NCI-H526 (cell line): Measurements from ENCODE around the gene PTPRM.

Source experiments
- DNase-seq, 2 experiments: peaks; one replicate each; lab custom pipeline; 2025; lab: John Stamatoyannopoulos, UW

The PTPRM gene

DNA sequence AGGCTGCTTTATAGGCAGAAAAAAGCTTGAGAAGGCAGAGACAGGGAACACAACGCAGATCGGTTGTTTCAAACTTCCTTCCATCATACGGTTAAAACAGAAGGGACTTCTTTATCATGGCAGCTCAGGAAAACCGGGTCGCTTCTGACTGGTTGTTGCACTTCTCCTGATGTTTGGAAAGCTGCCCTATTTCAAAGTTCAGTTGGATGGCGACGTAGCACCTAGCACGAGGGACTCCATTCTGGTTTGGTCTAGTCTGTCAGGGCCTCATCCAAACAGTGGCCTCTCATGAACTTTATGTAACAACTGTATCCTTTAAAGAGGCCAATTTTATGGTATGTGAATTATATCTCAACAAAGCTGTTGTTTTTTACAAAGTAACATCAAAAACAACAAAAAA lies 832.0 kb downstream of the PTPRM start:
- no peak for DNase-seq

DNA sequence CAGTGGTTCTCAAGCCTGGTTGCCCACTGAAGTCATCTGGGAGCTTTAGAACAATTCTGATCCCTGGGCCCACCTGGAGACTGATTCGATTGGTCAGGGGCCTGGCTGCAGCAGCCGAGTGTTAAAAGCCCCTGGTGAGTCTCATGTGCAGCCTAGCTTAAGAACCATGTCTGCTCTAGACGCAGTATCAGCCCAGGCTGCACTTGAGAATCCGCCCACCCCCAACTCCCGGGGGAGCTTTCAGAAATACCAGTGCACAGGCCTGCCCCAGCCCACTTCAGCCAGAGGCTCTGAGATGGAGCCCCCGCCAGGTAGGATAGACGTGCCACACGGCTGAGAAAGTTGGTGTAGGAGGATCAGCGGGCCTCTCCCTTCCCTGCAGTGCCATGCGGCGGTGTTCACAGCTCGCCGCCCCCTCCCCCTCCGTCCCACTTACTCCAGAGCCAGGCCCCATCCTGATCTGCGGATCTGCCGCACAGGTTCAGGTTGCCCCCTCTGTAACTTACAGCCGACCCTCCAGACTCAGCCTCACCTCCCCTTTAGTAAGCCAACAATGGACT lies 833.2 kb downstream of the PTPRM start:
- DNase-seq: no peak

DNA sequence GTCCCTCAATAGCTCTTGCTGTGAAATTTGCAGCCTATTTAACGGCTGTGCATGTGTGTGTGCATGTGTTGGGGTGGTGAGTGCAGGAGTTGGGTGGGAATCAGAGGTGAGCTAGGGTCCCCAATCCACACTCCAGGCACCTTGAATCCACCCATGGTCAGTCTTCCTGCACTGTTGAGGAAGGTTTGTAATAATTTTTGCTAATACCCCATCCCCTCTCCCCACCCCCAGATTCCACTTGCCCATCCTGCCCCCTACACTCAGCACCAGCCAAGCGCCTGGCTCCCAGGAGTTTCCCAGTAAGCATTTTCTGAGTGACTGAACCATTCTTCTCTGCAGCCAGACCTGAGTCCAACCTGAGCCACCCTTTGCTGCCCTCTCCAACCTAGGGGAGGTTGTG lies 833.7 kb downstream of the PTPRM start:
- DNase-seq: no peak

GRCh38 chr18:8401606-8402005 lies 834.5 kb downstream of the PTPRM start:
- DNase-seq: no peak

DNA sequence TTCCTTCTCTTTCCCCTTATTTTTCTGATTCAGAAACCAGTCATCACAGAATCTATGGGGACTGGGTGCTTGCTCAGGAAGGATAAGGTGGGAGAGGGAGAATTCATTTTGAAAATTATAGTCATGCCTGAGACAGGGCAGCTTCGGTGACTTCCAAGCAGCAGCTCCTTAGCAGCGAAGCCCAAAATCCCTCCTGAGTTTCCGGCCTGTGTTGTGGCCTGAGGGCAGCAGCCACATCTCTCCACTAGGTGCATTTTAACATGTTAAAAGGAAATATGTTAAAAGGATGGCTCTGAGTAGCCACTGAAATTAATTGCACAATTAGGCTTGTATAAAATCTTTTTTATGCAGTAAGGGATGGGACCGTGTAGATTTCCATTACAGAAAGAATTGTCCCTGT lies 835.1 kb downstream of the PTPRM start:
- no peak for DNase-seq

- DNase-seq: no peak
Observed at GRCh38 chr18:8403713-8404112, 836.6 kb downstream of the PTPRM start.

DNA sequence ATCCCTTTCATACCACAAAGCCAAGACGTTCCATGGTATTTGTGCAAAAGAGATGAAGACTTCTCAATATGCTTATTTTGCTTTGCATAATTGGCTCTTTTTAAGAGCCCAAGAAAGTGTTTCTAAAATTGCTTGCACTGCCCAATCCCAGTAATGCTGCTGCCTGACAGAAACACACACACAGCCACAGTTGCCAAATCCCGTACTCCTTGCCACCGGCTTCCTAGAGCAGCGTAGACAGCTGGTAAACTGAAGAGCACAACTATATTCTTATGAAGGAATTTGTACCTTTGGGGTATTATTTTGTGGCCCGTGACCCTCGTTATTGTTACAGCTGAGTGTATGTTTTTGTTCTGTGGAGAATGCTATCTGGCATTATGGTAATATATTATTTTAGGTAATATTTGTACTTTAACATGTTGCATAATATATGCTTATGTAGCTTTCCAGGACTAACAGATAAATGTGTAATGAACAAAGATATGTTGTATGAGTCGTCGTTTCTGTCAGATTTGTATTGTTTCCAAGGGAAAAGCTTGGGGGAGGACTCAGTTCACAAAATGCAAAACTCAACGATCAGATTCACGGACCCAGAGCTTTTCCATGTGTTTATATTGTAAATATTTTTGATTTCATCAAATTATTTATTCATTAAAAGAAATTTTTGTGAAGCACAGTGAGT lies 839.2 kb downstream of the PTPRM start:
- no peak for DNase-seq

GRCh38 chr18:8406868-8407250 lies 839.7 kb downstream of the PTPRM start:
- DNase-seq: no peak

DNA sequence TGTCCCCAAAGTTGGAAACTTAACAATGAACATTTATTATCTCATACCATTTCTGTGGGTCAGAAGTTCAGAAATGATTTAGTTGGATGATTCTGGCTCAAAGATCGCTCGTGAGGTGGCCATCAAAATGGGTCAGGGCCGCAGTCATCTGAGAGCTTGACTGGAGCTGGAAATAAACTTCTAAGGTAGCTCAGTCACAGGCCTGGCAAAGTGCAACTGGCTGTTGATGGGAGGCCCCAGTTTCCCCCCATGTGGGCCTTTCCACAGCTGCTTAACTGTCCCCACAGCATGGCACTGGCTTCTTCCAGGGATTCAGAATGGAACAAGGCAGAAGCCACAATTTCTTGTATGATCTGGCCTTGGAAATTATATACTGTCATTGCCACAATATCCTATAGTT lies 842.0 kb downstream of the PTPRM start:
- DNase-seq: no peak

DNA sequence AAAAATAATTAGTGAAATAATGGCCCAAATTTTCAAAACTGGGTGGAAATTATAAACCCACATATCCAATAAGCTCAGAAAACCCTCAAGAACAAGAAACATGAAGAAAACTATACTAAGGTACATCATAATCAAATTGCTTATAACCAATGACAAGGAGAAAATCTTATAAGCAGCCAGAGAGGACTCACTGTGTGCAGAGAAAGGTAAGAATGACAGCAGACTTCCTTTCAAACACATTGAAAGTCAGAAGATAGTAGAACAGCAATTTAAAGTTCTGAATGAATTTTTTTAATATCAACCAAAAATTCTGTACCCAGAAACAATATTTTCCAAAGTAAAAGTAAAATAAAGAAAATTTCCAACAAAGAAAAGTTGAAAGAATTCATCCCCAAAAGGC lies 844.4 kb downstream of the PTPRM start:
- no peak for DNase-seq

GRCh38 chr18:8412117-8412516 lies 845.0 kb downstream of the PTPRM start:
- no peak for DNase-seq

GRCh38 chr18:8413189-8413588 lies 846.1 kb downstream of the PTPRM start:
- DNase-seq: no peak

- DNase-seq: no peak
Observed at GRCh38 chr18:8413751-8414150, 846.6 kb downstream of the PTPRM start.

- no peak for DNase-seq
Observed at GRCh38 chr18:8416212-8417019, 849.3 kb downstream of the PTPRM start.

DNA sequence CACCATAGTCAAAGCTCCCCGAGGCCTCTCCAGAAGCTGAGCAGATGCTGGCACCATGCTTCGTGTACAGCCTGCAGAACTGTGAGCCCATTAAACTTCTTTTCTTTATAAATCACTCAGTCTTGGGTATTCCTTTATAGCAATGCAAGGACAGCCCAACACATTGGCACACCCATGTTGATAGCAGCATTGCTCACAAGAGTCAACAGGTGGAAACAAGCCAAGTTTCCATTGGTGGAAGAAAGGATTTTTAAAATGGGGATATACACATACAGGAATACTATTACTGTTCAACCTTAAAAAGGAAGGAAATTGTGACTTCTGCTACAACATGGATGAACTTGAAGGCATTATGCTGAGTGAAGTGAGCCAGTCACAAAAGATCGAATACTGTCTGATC lies 855.3 kb downstream of the PTPRM start:
- no peak for DNase-seq

DNA sequence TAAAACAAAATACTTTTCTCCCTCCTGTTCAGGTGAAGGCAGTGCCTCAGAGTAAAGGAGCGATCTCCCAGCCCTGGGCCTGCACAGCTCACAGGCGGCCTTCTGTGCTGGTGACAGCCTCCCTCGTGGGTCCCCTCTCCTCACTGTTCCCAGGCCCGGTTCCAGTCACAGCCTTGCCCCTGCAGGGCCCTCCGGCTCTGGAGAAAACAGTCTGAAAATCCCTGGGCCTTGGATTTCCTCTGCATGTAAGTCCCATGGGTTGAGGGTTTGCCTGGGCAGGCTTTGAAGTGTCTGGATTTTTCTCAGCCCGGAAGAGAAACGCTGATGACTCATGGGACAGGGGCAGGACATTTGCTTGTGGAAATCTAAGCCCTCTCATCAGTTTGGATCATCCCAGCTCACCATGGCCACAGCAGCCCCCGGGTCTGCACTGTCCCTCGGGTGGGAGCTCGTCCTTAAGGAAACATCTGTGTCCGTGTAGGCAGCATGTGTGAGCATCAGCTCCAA lies 856.0 kb downstream of the PTPRM start:
- DNase-seq: no peak

- no peak for DNase-seq
Observed at GRCh38 chr18:8424481-8424880, 857.4 kb downstream of the PTPRM start.

GRCh38 chr18:8424917-8425725 lies 858.0 kb downstream of the PTPRM start:
- DNase-seq: no peak

DNA sequence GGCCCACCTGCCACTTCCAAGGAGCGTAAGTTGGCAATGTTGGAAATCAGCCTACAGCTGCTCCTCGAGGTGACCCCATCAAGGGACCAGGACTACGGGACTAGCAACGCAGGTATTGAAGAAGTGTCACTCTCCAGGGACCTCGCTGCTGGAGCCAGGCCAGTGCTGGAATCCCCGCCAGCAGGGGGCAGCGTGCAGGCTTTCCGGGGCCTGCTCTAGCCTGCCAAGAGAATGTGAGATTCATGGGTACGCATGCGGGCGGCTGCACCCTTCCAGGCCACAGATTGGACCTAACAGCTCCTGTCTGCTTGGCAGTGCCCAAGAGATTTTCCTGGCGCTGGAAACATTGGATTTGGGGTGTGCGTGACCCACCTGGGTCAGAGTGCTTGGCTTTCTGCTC lies 859.3 kb downstream of the PTPRM start:
- peak in 1 of 2 experiments; percentile 2 for DNase-seq

DNA sequence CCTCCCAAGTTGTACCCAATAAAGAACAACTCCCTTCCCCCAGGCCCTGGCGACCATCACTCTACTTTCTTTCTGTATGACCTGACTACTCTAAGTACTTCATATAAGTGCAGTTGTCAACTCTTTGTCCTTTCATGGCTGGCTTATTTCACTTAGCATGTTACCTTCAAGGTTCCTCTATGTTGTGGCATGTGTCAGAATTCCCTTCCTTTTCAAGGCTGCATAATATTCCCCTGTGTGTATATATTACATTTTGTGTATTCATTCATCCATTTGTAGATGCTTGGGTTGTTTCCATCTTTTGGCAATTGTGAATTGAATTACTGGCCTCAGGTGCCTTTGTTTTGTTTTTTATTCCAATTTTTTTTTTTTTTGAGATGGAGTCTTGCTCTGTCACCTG lies 860.2 kb downstream of the PTPRM start:
- DNase-seq: no peak

DNA sequence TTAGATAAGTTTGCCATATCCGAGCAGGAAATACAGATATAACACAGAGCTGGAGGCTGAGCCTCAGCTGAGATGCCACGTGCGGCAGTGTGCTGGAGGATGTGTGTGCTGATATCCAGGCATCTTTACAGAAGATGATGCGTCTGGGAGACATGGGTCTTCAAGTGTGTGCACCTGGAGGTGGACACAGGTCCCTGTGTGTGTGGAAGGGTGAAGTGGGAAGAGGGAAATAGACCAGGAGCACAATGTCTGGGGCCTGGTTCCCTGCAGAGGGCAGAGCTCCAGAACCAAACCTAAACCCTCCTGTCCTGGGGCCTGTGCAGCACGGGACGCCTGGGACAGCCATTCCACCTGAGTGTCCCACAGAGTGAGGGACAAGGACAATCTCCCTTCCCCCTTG lies 861.8 kb downstream of the PTPRM start:
- no peak for DNase-seq

DNA sequence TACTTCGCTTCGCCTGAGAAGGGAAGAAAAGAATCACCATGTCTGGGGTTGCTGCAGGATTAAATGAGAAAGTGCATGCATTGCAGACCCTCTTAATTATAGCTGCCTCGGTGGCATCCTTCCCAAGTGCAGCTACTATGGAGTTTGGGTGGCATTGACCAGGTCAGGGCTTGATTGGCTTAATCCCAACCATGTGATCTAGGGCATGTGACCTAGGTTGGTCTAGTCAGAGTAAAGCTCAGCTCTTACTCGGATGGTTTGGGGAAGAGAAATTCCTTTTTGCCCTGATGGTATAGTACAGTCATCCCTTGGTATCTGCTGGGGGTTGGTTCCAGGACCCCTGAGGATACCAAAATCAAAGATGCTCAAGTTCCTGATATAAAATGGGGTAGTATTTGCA lies 863.9 kb downstream of the PTPRM start:
- DNase-seq: no peak
